Lower leg skin (tissue), 4 donors: ENCODE measurements around the gene RANBP9. TPM values are rescaled to one million over a fixed set of nuclear protein-coding genes. Genes with fewer than 3 reads are reported as not detected.

Experiments
- DNase-seq, 2 donors: peaks; one replicate each; pipeline ENCODE4 v3.0.0-alpha.2; 2019; ENCODE audit warnings: low spot score in 2 of 2
- H3K4me3 ChIP-seq: fragments of 200-600 bp; sonication (generic); 2 replicates; pipeline ENCODE4 v1.5.1; 2017; ENCODE audit warnings: mild to moderate bottlenecking, low read depth; ENCODE audit not compliant: poor library complexity, severe bottlenecking
- POLR2A ChIP-seq, 2 donors: fragments of 450-650 bp; IDR thresholded peaks; one replicate each; pipeline ENCODE4 v1.6.1; 2016 to 2017; ENCODE audit warnings: antibody characterized with exemption in 2 of 2, mild to moderate bottlenecking in 1 of 2, moderate library complexity in 1 of 2
- WGBS, 2 donors: methylation state at CpG; one replicate each; pipeline ENCODE4 v1.1.5; 2018; 5-methylcytosine and 5-hydroxymethylcytosine counted together
- intact Hi-C: fragments of 100-400 bp; cut with DNase I; formaldehyde crosslinking; loops from one replicate; pipeline ENCODE4 v1.15.0; 2023; ENCODE audit warnings: low total_unique reads
- total RNA-seq, 4 donors: library from RNA; depleted of rRNA; stranded (reverse); fragments of >200 nt; gene quantifications; one replicate each; pipeline ENCODE4 v1.1.0, GENCODE V29; 2016
- TF ChIP-seq, protein P1 (sequence below), 3 donors: fragments of 450-650 bp; IDR thresholded peaks; one replicate each; pipeline ENCODE4 v1.5.1; 2016; ENCODE audit warnings: antibody characterized with exemption in 3 of 3, mild to moderate bottlenecking in 3 of 3, moderate library complexity in 2 of 3

RANBP9 gene
- total RNA-seq, 4 donors from 2014 or later, result 45.4 to 59.3 (median 53.6) TPM

DNA sequence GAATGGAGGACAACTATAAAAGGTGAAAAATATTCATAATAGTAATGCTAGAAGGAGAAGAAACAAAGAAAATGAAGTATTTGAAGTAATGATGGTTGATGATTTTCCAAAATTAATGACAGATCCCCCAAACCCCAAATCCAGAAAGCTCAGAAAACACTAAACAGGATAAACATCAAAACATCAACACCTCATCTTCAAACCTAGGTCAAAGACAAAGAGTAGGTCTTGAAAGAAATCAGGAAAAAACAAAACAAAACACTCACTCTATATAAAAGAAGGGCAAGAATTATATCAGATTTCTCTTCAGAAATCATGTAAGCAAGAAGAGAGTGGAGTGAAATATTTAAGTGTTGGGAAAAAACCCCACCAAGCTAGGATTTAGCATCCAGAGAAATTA lies 38.7 kb downstream of the RANBP9 start:
- no peak for DNase-seq
- intact Hi-C loops, result no loop called here
- no peak for TF ChIP-seq POLR2A (IDR thresholded peaks at IDR 0.05)
- TF ChIP-seq, protein P1, sequence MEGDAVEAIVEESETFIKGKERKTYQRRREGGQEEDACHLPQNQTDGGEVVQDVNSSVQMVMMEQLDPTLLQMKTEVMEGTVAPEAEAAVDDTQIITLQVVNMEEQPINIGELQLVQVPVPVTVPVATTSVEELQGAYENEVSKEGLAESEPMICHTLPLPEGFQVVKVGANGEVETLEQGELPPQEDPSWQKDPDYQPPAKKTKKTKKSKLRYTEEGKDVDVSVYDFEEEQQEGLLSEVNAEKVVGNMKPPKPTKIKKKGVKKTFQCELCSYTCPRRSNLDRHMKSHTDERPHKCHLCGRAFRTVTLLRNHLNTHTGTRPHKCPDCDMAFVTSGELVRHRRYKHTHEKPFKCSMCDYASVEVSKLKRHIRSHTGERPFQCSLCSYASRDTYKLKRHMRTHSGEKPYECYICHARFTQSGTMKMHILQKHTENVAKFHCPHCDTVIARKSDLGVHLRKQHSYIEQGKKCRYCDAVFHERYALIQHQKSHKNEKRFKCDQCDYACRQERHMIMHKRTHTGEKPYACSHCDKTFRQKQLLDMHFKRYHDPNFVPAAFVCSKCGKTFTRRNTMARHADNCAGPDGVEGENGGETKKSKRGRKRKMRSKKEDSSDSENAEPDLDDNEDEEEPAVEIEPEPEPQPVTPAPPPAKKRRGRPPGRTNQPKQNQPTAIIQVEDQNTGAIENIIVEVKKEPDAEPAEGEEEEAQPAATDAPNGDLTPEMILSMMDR (IDR thresholded peaks at IDR 0.05), result no peak
- no peak overlapping the region for H3K4me3 ChIP-seq

DNA sequence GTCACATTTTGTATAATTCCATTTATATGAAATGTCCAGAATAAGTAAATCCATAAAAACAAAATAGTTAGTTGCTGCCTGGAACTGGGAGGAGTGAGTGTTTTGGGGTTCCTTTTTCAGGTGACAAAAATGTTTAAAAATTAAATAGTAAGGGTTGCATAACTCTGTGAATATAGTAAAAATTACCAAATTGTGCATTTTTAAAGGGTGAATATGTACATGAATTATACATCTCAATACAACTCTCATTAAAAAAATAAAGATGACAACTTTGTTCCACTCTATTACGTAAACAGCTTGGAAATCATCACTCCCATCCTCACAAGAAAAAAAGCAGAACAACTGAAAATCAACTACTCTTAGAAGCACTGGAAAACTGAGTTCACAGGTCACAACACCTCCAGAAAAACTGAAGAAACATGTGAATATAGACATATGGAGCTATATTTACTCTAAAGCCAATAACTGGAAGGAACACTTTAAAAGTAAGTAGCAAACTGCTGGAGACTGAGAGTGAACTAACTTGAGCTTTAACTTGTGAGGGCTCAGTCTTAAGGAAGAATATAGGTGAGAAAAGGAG lies 40.0 kb downstream of the RANBP9 start:
- intact Hi-C loops, result no loop called here
- H3K4me3 ChIP-seq, result no peak overlapping the region
- no peak for DNase-seq
- 85 to 89% methylated on average over 1 of the region's 1 CpG for WGBS, 2 donors
- no peak for TF ChIP-seq POLR2A (IDR thresholded peaks at IDR 0.05)
- TF ChIP-seq, protein P1 (IDR thresholded peaks at IDR 0.05), result no peak

DNA sequence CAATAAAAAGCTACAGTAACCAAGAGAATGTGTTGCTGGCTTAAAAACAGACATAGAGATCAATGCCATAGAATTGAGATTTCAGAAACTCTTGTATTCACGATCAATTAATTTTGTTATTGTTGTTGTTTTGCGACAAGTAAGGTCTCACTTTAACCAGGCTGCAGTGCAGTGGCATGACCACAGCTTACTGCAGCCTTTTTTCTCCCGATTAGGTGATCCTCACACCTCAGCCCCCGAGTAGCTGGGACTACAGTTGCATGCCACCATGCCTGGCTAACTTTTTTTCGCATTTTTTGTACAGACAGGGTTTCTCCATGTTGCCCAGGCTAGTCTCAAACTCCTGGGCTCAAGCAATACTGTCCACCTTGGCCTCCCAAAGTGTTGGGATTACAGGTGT lies 42.2 kb downstream of the RANBP9 start:
- intact Hi-C loops, result no loop called here
- TF ChIP-seq, protein P1 (IDR thresholded peaks at IDR 0.05), result no peak
- no peak for TF ChIP-seq POLR2A (IDR thresholded peaks at IDR 0.05)

DNA sequence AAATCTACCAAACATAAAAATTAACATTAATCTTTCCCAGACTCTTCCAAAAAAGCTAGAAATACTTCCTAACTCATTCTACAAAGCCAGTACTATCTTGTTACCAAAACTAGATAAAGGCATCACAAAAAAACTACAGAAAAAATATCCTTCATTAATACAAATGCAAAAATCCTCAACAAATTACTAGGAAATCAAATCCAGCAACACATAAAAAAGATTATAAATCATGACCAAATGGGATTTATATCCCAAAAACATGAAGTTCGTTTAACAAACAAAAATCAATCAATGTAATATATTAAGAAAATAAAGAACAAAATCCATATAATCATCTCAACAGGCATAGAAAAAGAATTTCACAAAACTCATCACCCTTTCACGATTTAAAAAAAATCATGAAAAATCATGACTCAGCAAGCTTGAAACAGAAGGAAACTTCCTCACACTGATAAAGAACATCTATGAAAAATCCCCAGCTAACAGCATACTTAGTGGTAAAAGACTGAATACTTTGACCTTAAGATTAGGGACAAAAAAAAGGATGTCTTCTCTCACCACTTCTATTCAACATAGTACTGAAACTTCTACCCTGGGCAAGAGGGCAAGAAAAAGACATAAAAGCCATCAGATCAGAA lies 43.2 kb downstream of the RANBP9 start:
- TF ChIP-seq, protein P1 (IDR thresholded peaks at IDR 0.05), result no peak
- no peak for TF ChIP-seq POLR2A (IDR thresholded peaks at IDR 0.05)
- H3K4me3 ChIP-seq, result no peak overlapping the region
- DNase-seq, result no peak
- 61 to 62% methylated on average over 2 of the region's 2 CpGs for WGBS, 2 donors
- intact Hi-C loops, result no loop called here

More for the DNA sequence above, 42.2 kb downstream of the RANBP9 start:
- DNase-seq, result no peak
- H3K4me3 ChIP-seq, result no peak overlapping the region
- 90 to 95% methylated on average over 5 of the region's 5 CpGs for WGBS, 2 donors

DNA sequence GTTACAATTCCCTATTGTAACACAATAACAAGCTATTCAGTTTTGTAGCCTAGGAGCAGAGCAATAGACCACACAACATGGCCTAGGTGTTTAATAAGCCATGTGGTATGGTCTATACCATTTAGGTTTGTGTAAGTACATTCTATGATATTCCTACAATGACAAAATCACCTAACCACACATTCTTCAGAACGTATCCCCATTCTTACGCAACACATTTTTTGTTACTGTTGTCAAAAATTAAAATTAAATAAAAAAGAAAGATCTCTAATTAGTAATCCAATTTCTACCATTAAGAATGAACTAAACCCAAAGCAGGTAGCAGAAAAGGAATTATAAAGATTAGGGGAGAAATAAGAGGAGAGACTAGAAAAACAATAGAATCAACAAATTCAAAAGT lies 44.0 kb downstream of the RANBP9 start:
- WGBS, 2 donors, result 79 to 84% methylated on average over 2 of the region's 2 CpGs
- H3K4me3 ChIP-seq, result no peak overlapping the region
- no peak for DNase-seq
- intact Hi-C loops, result no loop called here
- TF ChIP-seq, protein P1 (IDR thresholded peaks at IDR 0.05), result no peak
- TF ChIP-seq POLR2A (IDR thresholded peaks at IDR 0.05), result no peak
